ENCODE results near the gene ADAMTSL3.

- TF ChIP-seq CTCF (IDR thresholded peaks at IDR 0.05): no peak
- TF ChIP-seq POLR2A (IDR thresholded peaks at IDR 0.05): no peak
Observed at GRCh38 chr15:83928392-83928734, 274.4 kb downstream of the ADAMTSL3 start.
